NCI-H2081 treated with DMSO at 0.1 percent for 48 hours (cell line): ENCODE measurements around the gene CHSY1.

Experiments
- DNase-seq: peaks from one replicate; lab custom pipeline; 2025; lab: John Stamatoyannopoulos, UW

CHSY1 gene

DNA sequence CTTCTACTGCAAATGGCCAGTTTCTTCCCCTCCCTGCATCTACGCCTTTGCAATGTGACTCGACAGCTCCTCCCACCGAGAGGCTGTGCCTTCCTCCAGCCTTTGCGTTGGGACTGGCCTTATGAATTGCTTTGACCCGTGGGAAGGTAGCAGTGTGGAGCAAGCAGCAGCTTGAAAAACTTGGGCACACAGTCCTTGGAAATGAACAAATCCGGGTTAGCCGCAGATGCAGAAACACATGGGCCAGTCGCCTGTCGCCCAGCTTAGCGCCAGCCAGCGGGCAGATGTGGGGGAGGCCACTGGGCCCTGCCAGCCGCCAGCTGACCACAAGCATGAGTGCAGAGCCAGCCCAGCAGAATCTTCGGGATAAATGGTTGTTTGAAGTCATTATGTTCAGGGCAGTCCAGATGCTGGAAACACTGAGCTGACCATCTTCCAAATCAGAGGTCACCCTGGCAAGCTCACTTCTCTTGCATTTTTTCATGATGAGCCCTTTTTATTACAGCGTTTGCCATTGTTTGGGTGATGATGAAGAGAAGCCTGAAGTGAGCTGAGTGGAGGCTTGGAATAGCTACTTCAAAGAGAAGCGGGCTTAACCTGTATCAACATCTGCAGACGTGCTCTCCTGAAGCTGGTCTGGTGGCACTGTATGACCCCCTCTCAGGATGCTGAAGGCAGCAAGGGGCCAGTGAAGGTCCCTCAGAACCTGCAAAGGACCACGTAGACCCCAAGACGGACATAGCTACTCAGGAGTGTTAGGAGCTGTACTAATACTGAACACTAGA, 15.7 kb upstream of the CHSY1 start:
- no peak for DNase-seq

DNA sequence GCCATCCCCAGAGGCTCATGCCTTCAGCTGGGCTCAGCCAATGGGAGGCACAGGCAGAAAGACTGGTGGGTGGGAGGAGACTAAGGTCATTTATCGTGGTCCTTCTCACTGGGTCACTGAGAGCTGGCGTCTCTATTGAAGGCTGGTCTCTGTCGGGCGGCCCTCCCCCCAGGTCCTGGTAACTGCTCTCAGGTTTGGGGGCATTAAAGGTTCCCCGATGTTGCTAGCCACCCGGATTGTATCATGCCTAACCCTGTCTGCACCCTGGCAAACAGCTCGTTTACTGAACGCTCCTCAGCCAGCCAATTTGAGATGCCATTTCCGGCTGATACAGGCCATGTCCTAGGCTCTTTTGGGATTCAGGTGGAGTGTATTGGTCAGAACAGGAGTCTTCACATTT, 14.9 kb upstream of the CHSY1 start:
- DNase-seq, result no peak

DNA sequence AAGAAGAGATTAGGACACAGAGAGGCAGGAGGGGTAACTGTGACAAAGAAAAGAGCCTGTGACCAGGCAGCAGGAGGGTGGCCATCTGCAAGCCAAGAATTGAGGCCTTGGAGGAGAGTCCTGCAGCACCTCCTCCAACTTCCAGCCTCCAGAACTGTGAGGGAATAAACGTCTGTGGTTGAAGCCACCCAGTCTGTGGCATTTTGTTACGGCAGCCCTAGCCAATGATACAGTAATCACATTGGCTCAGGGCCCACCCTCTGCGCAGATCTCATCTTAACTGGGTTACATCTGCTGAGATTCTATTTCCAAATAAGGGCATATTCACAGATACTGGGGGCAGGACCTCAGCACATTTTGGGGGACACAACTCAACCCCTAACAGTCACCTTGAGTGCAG, 14.2 kb upstream of the CHSY1 start:
- no peak for DNase-seq

DNA sequence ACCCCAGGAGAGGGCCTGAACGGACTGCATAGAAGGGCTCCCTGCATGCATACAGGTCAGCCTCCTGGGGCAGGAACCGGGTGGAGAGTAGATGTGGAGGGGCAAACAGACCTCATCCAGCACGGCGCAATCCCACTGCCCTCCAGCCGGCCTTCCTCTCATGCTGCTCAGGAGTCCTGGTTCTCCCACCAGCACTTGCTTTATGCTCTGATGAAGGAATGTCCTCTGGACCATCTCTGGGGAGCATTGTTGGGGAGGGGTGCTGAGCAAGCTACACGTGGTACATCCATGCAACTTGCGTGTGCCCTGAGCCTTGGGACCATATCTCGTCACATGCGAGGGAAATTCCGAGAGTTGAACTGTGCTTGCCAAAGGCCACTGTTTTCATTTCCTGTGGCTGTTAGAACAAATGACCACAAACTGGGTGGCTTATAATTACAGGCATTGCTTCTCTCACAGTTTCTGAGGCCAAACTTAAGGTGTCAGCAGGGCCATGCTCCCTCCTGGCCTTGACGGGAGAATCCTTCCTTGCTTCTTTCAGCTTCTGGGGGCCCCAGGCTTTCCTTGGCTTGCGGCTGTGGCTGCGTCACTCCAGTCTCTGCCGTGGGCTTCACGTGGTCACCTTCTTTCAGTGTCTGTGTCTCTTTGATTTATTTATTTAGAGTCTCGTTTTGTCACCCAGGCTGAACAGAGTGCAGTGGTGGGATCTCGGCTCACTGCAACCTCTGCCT, 13.2 kb upstream of the CHSY1 start:
- DNase-seq, result no peak

- DNase-seq, result no peak
These were observed 12.2 kb upstream of the CHSY1 start for GRCh38 chr15:101264011-101264410.

DNA sequence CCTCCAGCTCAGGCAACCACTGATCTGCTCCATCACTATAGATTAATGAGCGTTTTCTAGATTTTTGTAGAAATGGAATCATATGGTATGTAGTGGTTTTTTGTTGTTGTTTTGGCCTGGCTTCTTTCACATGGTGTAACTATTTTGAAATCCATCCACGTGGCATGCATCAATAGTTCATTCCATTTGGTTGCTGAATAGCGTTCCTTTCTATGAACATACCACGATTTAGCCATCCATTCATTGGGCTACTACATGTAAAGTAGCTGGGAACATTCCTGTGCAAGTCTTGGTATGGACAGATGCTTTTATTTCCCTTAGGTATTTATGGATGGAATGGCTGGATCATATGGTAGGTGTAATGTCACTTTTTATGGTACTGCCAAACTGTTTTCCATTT, 10.7 kb upstream of the CHSY1 start:
- DNase-seq, result no peak

- peak; percentile 32 for DNase-seq
These were observed 6.6 kb upstream of the CHSY1 start for GRCh38 chr15:101258238-101259144.

DNA sequence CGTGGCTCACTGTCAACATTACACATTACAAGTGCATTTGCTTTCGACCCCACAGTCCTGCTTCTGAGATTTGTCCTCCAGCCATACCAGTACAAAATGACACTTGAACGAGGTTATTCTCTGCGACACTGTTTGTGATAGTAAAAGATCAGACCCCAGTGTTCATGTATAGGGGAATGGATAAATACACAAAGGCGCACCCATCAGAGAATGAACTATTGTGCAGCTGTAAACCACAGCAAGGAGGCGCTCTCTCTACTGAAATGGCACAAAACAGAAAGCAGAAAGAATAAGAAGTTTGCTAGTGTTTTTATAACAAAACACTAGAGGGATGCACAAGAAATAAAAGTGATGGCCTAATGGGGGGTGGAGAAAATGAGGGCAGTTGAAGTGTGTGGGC, 4.9 kb upstream of the CHSY1 start:
- DNase-seq, result no peak

DNA sequence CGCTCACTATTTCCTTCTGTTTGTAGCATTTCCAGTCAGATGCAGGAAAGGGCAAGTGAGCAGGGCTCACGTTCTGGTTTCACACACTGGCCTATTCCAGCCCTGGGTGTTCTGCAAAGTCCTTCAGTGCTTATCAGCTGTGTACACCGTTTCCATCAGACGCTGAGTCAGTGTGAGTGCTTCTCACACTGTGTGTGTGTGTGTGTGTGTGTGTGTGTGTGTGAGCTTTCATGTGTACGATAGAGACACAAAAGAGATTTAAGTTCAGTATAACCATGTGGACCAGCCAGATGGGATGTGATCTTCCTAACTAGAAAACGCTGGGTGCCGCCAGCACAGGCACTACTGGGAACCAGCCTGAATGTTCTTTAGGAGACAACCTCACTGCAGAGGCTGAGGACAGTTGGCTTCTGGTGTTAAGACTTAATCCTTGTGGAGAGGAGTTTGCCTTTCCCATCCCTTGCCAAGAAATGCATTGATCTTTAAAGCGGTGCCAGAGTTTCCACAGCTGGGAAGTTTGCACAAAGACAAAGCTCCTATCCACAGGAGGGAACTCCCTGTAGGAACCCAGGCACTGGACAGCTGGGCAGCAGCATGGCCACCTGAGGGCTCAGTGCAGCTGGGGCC, 3.9 kb upstream of the CHSY1 start:
- DNase-seq, result no peak

- no peak for DNase-seq
These were observed 3.2 kb upstream of the CHSY1 start for GRCh38 chr15:101255051-101255395.

GRCh38 chr15:101254157-101255050, 2.6 kb upstream of the CHSY1 start:
- DNase-seq, result no peak

- no peak for DNase-seq
These were observed 988 bp upstream of the CHSY1 start for GRCh38 chr15:101252836-101253235.

DNA sequence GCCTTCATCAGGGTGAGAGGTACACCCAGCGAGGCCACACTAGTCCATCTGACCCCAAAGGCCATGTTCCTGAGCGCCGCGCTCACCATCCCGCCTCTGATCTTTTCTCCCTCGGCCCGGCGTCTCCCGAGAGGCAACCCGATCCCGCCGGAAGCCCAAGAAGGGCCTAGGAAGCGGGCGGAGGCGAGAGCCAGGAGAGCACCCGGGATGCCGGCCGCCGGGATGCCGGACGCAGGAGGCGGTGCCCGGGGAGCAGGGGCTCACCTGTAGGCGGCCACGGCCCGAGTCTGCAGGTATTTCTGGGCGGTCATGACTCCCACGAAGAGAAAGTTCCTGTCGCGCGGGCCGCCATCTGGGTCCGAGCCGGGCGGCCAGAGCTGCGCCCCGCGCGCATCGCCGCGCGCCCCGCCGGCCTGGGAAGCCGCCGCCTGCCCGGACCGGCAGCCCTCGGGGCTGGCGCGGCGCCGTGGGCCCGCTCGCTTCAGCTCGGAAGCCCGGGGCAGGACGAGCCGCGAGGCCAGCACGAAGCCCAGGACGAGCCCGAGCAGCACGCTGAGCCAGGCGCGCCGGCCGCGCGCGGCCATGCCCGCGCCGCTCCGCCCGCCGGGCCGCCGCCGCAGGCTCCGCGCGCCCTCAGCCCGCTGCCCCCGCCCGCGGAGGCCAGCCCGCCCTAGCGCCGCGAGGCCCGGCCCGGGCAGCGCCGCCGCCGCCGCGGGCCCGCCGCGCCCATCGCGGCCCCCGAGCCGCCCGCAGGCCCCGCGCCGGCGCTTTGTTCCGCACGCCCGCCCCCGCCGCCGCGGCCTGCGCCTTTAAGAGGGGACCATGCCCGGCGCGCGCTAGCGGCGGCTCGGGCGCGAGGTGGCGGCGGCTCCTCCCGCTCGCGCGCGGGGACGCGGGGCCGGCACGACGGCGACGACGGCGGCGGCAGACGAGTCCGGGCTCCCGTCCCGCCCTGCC, 697 bp downstream of the CHSY1 start:
- DNase-seq, result no peak

DNA sequence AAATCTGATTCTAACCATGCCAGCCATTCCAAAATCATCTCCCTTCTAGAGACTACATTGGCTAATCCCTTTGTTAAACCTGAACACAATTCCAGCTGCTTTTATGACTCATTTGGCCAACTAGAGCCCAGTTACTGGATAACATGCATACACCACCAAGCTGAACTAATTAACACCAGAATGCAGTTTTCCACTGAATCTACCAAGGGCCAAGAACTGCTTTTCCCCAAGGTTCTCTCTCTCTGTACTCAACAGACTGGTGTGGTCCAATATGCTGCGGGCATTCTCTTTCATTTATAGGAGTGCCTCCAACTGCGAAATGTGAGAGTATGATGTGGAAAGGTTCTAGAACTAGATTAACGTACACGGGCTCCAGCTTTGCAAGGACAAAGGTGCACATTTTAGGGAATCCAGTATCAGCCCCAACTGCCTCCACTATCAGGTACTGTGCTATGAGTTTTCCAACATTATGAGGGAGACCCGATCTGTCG, 1.5 kb downstream of the CHSY1 start:
- DNase-seq, result no peak

- DNase-seq, result no peak
These were observed 3.6 kb downstream of the CHSY1 start for GRCh38 chr15:101248274-101248673.

DNA sequence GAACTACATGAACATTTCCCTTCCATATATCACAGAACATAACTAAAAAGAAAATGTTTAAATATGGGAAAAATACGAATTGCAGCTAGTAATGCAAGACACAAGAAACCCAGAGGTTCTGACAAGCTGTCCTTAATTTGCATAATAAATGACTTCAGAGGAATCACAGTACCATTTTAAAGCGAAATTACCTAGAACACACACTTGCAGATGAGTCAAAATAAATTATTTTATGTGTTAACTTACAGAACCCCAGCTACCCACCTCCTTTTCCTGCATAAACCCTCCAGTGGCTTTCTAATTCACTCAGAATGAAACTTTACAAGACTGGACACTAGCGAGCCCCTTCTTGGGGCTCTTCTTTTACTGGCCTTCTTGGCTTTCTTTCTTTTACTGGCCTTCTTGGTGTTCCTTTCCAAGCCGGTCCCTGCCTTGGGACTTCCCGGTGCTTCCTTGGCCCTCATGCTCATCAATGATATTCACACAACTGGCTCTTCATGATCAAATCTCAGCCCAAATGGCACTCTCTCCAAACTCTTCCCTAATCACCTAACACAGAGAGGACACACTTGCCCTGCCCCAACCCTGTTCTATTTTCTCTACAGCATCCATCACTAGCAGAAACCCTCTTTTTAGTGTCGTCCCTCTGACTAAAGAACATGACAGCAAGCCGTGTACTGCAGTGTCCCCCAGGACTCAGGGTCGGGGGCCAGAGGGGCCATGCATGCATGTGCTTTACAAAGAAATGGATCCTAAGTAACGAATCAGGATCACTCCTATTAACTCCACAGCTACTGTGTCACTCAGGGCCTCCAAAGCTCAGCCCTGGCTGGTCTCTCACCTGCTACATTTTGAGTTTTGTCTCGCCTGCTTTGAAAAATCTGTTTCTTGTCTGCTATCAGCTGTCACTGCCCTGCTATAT, 4.8 kb downstream of the CHSY1 start:
- no peak for DNase-seq

DNA sequence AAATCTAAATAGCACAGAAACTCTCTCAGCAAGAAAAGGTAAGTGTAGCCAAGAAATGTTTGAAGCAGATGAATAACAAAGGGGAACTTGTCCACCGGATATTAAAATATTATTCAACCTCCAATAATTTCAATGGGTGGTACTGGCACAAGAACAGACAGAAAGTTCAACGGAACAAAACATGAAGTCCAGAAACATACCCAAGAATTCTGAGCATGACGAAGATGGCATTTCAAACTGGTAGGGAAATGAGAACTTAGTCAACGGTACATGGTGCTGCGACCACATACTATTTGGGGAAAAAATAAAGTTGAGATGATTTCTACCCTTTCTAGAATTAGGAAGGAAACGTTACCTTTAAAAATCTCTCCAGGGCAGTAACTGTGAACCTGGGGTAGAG, 5.5 kb downstream of the CHSY1 start:
- DNase-seq, result no peak

- DNase-seq, result no peak
These were observed 6.8 kb downstream of the CHSY1 start for GRCh38 chr15:101244889-101245668.
